Kidney (tissue), 14 donors: ENCODE results near the gene TPRG1. TPM values are rescaled to one million over a fixed set of nuclear protein-coding genes. Genes with fewer than 3 reads are reported as not detected.

ENCODE experiments used
- DNase-seq, 5 donors: peaks; one replicate each; pipeline ENCODE4 v3.0.0-alpha.2; 2013 to 2020
- FAIRE-seq: peaks from 2 replicates; lab custom pipeline; 2012; peaks lifted over from hg19 to GRCh38; lab: Jason Lieb, UNC
- H3K27ac ChIP-seq, 2 donors: one replicate each; pipeline ENCODE4 v1.7.0; 2013; ENCODE audit warnings: low read depth in 2 of 2, low read length in 2 of 2, inconsistent platforms in 1 of 2
- H3K27me3 ChIP-seq: one replicate; pipeline ENCODE4 v1.7.1; 2013; ENCODE audit warnings: low read length, inconsistent platforms; ENCODE audit not compliant: control insufficient read depth, insufficient read depth
- H3K36me3 ChIP-seq, 3 donors: one replicate each; pipeline versions ENCODE4 v1.7.0 to v1.7.1; 2013; ENCODE audit warnings: low read length in 3 of 3, control low read depth in 1 of 3, inconsistent platforms in 1 of 3; ENCODE audit not compliant: insufficient read depth in 3 of 3, control insufficient read depth in 2 of 3
- H3K4me1 ChIP-seq, 3 donors: one replicate each; pipeline versions ENCODE4 v1.7.0 to v1.7.1; 2013; ENCODE audit warnings: low read length in 3 of 3, inconsistent platforms in 1 of 3, low read depth in 1 of 3; ENCODE audit not compliant: control insufficient read depth in 2 of 3, insufficient read depth in 2 of 3
- H3K4me3 ChIP-seq, 3 donors: one replicate each; pipeline versions ENCODE4 v1.7.0 to v1.8.1; 2013; ENCODE audit warnings: low read length in 3 of 3, control low read depth in 1 of 3, inconsistent platforms in 1 of 3
- H3K9ac ChIP-seq, 3 donors: one replicate each; pipeline versions ENCODE4 v1.7.0 to v1.7.1; 2013; ENCODE audit warnings: low read length in 3 of 3, control low read depth in 1 of 3, inconsistent platforms in 1 of 3
- H3K9me3 ChIP-seq, 3 donors: one replicate each; pipeline versions ENCODE4 v1.7.0 to v1.7.1; 2013; ENCODE audit warnings: low read length in 3 of 3, control low read depth in 1 of 3, inconsistent platforms in 1 of 3; ENCODE audit not compliant: control insufficient read depth in 2 of 3, insufficient read depth in 1 of 3
- intact Hi-C: fragments of 100-400 bp; cut with DNase I; formaldehyde crosslinking; loops from one replicate; pipeline ENCODE4 v1.11.1; 2022
- polyA plus RNA-seq: library from polyadenylated mRNA; stranded (reverse); fragments of 350-450 nt; fragmentation: Illumina TruSeq; extraction: RNeasy Lipid Tissue Mini Kit (QIAGEN cat#74804); gene quantifications from one replicate; pipeline ENCODE4 v1.2.3, GENCODE V29; 2014; ENCODE audit warnings: low read depth, low replicate concordance; ENCODE audit not compliant: insufficient read depth
- total RNA-seq: library from RNA; stranded (reverse); fragmentation: NEBNext Ultra II Directional; extraction: Animal tissue kit (Norgen Biotek cat#: 25700); gene quantifications from one replicate; pipeline ENCODE4 v1.2.1, GENCODE V29; 2021
- TF ChIP-seq, protein P1 (sequence below): IDR thresholded peaks from 3 replicates; pipeline ENCODE4 v1.5.1; 2012; ENCODE audit warnings: mild to moderate bottlenecking, moderate library complexity, borderline replicate concordance; ENCODE audit not compliant: insufficient read depth; ENCODE audit errors: extremely low read depth
- donor health status: control.
- donor health status: control.
- donor health status: control.
- donor health status: control.
- donor health status: control.
- donor health status: DM: yes; HTN: yes; CAD: no.
- donor health status: Normal renal cell carcinoma (clear cell type).

TPRG1 gene
- total and polyA plus RNA-seq, 2 donors from 2014 or later = 0.37 to 2.7 TPM

DNA sequence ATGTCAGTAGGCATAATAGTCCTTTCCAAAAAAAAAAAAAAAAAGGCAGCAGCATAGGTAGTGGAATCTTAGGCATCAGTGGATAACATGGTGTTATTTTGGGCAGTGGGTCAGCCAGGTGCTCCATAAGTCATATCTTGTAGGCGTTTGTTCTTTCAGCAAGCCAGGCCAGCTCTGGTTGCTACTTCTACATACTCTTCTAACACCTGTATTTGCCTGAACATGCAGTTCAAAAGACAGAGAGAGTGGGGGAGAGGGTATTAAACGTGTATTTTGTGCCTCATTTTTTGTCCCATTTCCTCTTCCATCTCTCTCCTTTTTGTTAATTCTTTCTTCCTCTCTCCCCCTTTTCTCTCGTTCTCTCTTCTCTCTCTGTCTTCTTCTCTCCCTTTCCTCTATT is 110.4 kb downstream of the TPRG1 start:
- H3K4me1 ChIP-seq = no peaks in the 10 kb centered on the region
- no peaks in the 10 kb centered on the region for H3K36me3 ChIP-seq
- no peak for FAIRE-seq
- intact Hi-C loops = no loop called here
- TF ChIP-seq, protein P1, sequence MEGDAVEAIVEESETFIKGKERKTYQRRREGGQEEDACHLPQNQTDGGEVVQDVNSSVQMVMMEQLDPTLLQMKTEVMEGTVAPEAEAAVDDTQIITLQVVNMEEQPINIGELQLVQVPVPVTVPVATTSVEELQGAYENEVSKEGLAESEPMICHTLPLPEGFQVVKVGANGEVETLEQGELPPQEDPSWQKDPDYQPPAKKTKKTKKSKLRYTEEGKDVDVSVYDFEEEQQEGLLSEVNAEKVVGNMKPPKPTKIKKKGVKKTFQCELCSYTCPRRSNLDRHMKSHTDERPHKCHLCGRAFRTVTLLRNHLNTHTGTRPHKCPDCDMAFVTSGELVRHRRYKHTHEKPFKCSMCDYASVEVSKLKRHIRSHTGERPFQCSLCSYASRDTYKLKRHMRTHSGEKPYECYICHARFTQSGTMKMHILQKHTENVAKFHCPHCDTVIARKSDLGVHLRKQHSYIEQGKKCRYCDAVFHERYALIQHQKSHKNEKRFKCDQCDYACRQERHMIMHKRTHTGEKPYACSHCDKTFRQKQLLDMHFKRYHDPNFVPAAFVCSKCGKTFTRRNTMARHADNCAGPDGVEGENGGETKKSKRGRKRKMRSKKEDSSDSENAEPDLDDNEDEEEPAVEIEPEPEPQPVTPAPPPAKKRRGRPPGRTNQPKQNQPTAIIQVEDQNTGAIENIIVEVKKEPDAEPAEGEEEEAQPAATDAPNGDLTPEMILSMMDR = no peak
- no peak overlapping the region for H3K27ac ChIP-seq
- no peak overlapping the region for H3K9ac ChIP-seq
- H3K9me3 ChIP-seq = no peaks in the 10 kb centered on the region
- no peak for DNase-seq
- H3K27me3 ChIP-seq = no peaks in the 10 kb centered on the region
- no peak overlapping the region for H3K4me3 ChIP-seq

DNA sequence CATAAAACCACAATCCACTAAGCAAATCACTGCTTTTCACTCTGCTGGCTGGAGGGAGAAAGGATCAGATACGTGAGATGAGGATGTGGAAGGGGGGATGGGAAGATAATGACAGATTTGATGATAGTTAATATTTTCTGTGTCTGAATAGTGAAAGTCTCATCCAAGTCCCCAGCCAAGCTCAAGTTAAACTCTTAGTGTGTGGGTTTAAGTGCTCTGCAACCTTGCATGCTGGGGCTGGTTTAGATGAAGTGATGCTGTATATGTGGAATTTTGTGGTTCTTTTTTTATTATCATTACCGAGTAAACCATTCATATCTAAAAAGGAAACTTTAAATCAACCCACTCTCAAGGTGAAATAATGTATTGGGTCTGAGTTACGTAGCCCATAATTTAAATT is 111.0 kb downstream of the TPRG1 start:
- no peak for FAIRE-seq

DNA sequence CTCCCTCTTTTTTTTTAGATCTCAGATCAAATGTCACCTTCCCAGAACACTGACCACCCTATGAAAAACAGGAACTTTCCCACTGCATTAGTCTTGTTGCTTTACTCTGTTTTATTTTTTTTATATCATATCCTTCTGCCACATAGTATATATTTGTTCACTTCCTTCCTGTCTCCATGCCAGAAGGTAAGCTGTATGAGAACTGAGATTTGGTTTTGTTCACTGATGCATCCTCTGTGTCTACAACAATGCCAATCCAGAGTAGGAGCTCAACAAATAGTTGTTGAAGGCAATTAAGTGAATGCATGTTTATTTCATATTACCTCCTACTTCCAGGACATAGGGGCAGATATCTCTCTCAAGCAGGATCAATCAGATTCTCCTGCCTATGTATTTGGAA is 114.4 kb downstream of the TPRG1 start:
- H3K27ac ChIP-seq = no peak overlapping the region
- H3K36me3 ChIP-seq = no peaks in the 10 kb centered on the region
- H3K9ac ChIP-seq = no peak overlapping the region
- DNase-seq = no peak
- H3K27me3 ChIP-seq = no peaks in the 10 kb centered on the region
- TF ChIP-seq, protein P1 = no peak
- FAIRE-seq = no peak
- intact Hi-C loops = no loop called here
- no peaks in the 10 kb centered on the region for H3K9me3 ChIP-seq
- H3K4me1 ChIP-seq = peaks cover 0 to 2% (median 0%) of the 10 kb centered on the region in 3 donors
- no peak overlapping the region for H3K4me3 ChIP-seq

More for the DNA sequence above, 111.0 kb downstream of the TPRG1 start:
- DNase-seq = no peak
- Histone ChIP-seq H3K36me3 (no peaks in the 10 kb centered on the region), H3K4me1 (no peaks in the 10 kb centered on the region), H3K9ac (no peak overlapping the region), H3K9me3 (no peaks in the 10 kb centered on the region), H3K27ac (no peak overlapping the region), H3K27me3 (no peaks in the 10 kb centered on the region), H3K4me3 (no peak overlapping the region)
- TF ChIP-seq, protein P1 = no peak
- intact Hi-C loops = no loop called here

DNA sequence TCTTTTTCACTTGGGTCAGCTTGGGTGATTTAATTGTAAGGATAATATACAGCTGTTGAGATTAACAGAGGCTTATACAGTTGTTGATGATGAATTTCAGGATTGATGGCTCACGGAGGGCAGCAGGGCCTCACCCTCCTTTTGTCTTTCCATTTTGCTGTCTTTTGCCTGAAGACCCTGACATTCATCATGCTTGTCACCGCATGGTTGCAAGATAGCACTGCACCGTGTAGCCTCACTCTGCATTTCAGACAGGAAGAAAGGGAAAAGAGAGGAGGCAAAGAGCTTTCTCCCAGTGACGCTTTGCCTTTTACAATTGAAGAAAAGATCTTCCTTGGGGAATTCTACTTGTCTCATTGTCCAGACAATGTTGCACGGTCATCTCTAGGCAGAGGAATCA is 115.1 kb downstream of the TPRG1 start:
- Histone ChIP-seq H3K27me3 (no peaks in the 10 kb centered on the region), H3K4me3 (no peak overlapping the region), H3K9ac (no peak overlapping the region), H3K9me3 (no peaks in the 10 kb centered on the region), H3K36me3 (no peaks in the 10 kb centered on the region), H3K27ac (no peak overlapping the region), H3K4me1 (peaks cover 0 to 2% (median 0%) of the 10 kb centered on the region in 3 donors)
- intact Hi-C loops = no loop called here
- no peak for FAIRE-seq
- TF ChIP-seq, protein P1 = no peak
- no peak for DNase-seq
